K562 (cell line): ENCODE data around the gene OPA1. TPM values are rescaled to one million over a fixed set of nuclear protein-coding genes. Genes with fewer than 3 reads are reported as not detected.

Source experiments
- ATAC-seq: fragments of 200-7000 bp; cut with Tn5 transposase; 3 replicates; pipeline ENCODE4 v1.9.1; 2020; ENCODE audit warnings: moderate library complexity
- BruUV-seq: library from RNA; stranded (reverse); fragments of 400-500 nt; replicated peaks from 2 replicates; lab custom pipeline; 2021; lab: Mats Ljungman, UMichigan
- CTCF ChIA-PET: fragments of 300-600 bp; formaldehyde crosslinking; extraction: SDS; loops from one replicate; lab custom pipeline; 2021; ENCODE audit warnings: low intra/inter-chr PET ratio; lab: Yijun Ruan, JAX
- POLR2A ChIA-PET: fragments of 300-600, 350-650 bp; sonication (Branson Sonifier 250); formaldehyde crosslinking; extraction: SDS; loops from one replicate; lab custom pipeline; 2021; ENCODE audit warnings: antibody characterized with exemption, inconsistent platforms; lab: Yijun Ruan, JAX
- DNase-seq, 4 experiments: peaks; one replicate each; pipeline versions ENCODE4 v3.0.0 to v3.0.0-alpha.2; 2011 to 2018; ENCODE audit warnings: low spot score in 3 of 4, mixed read lengths in 3 of 4; ENCODE audit errors: extremely low read depth in 1 of 4
- FAIRE-seq: peaks from 2 replicates; lab custom pipeline; 2011; peaks lifted over from hg19 to GRCh38; lab: Jason Lieb, UNC
- H2AFZ ChIP-seq: 2 replicates; pipeline ENCODE4 v1.6.0; 2011; ENCODE audit warnings: low read depth, low read length, control low read depth, inconsistent platforms
- H3K27ac ChIP-seq: fragments of 200-600 bp; 3 replicates; pipeline ENCODE4 v1.8.0; 2011; ENCODE audit warnings: low read depth, mild to moderate bottlenecking, control low read depth, inconsistent platforms, low read length, moderate library complexity, mixed read lengths; ENCODE audit errors: extremely low read depth
- H3K27me3 ChIP-seq, 2 experiments: fragments of 300-600 bp in 1 of 2; 2 replicates in 1 of 2; 3 replicates in 1 of 2; pipeline versions ENCODE4 v1.6.0 to v1.8.0; 2011; ENCODE audit warnings: inconsistent platforms in 2 of 2, low read length in 2 of 2, mild to moderate bottlenecking in 1 of 2, mixed read lengths in 1 of 2, moderate library complexity in 1 of 2; ENCODE audit not compliant: control insufficient read depth in 2 of 2, insufficient read depth in 2 of 2
- H3K36me3 ChIP-seq: fragments of 300-600 bp; 3 replicates; pipeline ENCODE4 v1.8.0; 2011; ENCODE audit warnings: mild to moderate bottlenecking, low read length, inconsistent platforms; ENCODE audit not compliant: control insufficient read depth, insufficient read depth
- H3K4me1 ChIP-seq, 2 experiments: fragments of 200-600 bp in 1 of 2; replicated peaks in 1 of 2; 2 replicates in 1 of 2; 3 replicates in 1 of 2; pipeline versions ENCODE4 v1.5.1 to v1.8.0; 2011; ENCODE audit warnings: inconsistent platforms in 2 of 2, low read length in 2 of 2, mild to moderate bottlenecking in 1 of 2, mixed read lengths in 1 of 2, moderate library complexity in 1 of 2; ENCODE audit not compliant: control insufficient read depth in 2 of 2, insufficient read depth in 2 of 2
- H3K4me2 ChIP-seq: 2 replicates; pipeline ENCODE4 v1.6.1; 2011; ENCODE audit warnings: low read length, control low read depth, inconsistent platforms, mixed read lengths; ENCODE audit not compliant: insufficient read depth
- H3K4me3 ChIP-seq: fragments of 200-600 bp; sonication (generic), shearing (Covaris generic); 2 replicates; pipeline ENCODE4 v1.5.1; 2016; ENCODE audit warnings: control low read depth, inconsistent platforms
- H3K79me2 ChIP-seq: fragments of 200-600 bp; 3 replicates; pipeline ENCODE4 v1.8.0; 2011; ENCODE audit warnings: low read length, inconsistent platforms; ENCODE audit not compliant: control insufficient read depth, insufficient read depth
- H3K9ac ChIP-seq, 2 experiments: 2 replicates each; pipeline versions ENCODE4 v1.6.0 to v1.6.1; 2011; ENCODE audit warnings: low read depth in 2 of 2, low read length in 2 of 2, control low read depth in 1 of 2, inconsistent platforms in 1 of 2, mild to moderate bottlenecking in 1 of 2, mixed read lengths in 1 of 2; ENCODE audit not compliant: insufficient read depth in 1 of 2
- H3K9me1 ChIP-seq: one replicate; pipeline ENCODE4 v1.6.0; 2011; ENCODE audit warnings: inconsistent platforms, mild to moderate bottlenecking, low read length, moderate library complexity; ENCODE audit not compliant: control insufficient read depth, insufficient read depth
- H3K9me3 ChIP-seq: replicated peaks from 2 replicates; pipeline ENCODE4 v1.5.1; 2011; ENCODE audit warnings: low read depth, low read length, inconsistent platforms; ENCODE audit not compliant: control insufficient read depth, insufficient read depth
- H4K20me1 ChIP-seq: replicated peaks from 2 replicates; pipeline ENCODE4 v1.6.1; 2011; ENCODE audit warnings: low read length, inconsistent platforms, mixed read lengths; ENCODE audit not compliant: control insufficient read depth, insufficient read depth
- C11orf30 ChIP-seq: fragments of 450-650 bp; IDR thresholded peaks from 2 replicates; pipeline ENCODE4 v1.6.1; 2016; ENCODE audit warnings: low read depth, mild to moderate bottlenecking
- CBX2 ChIP-seq: fragments of 200-600 bp; sonication (generic); IDR thresholded peaks from one replicate; pipeline ENCODE4 v1.6.1; 2012; ENCODE audit warnings: mild to moderate bottlenecking, low read length, inconsistent platforms; ENCODE audit not compliant: insufficient read depth, poor library complexity, severe bottlenecking
- CREB5 ChIP-seq: fragments of 250-450 bp; sonication (Bioruptor Pico); IDR thresholded peaks from 2 replicates; pipeline ENCODE4 v1.5.0; 2020; ENCODE audit warnings: mild to moderate bottlenecking
- DIDO1 ChIP-seq: fragments of 450-650 bp; IDR thresholded peaks from 2 replicates; pipeline ENCODE4 v1.6.1; 2016; ENCODE audit warnings: low read depth, missing biosample characterization, missing genetic modification characterization
- EWSR1 ChIP-seq: fragments of 450-650 bp; IDR thresholded peaks from 2 replicates; pipeline ENCODE4 v1.6.1; 2018; ENCODE audit warnings: borderline replicate concordance, mild to moderate bottlenecking, low read depth, moderate library complexity; ENCODE audit not compliant: partially characterized antibody
- GATAD2B ChIP-seq: fragments of 450-650 bp; IDR thresholded peaks from 2 replicates; pipeline ENCODE4 v1.6.1; 2017; ENCODE audit warnings: mild to moderate bottlenecking, borderline replicate concordance
- GTF2F1 ChIP-seq: IDR thresholded peaks from 2 replicates; pipeline ENCODE4 v1.6.1; 2011; ENCODE audit warnings: low read depth, low read length, improper control_type of control experiment
- HSF4 ChIP-seq: fragments of 250-450 bp; sonication (Bioruptor Pico); IDR thresholded peaks from 2 replicates; pipeline ENCODE4 v2.1.2; 2022; ENCODE audit warnings: mild to moderate bottlenecking, moderate library complexity, borderline replicate concordance
- KAT2B ChIP-seq: IDR thresholded peaks from one replicate; pipeline ENCODE4 v1.6.1; 2012; ENCODE audit warnings: low read depth, mild to moderate bottlenecking, control low read depth, inconsistent platforms, low read length, moderate library complexity
- MIER1 ChIP-seq: fragments of 450-650 bp; IDR thresholded peaks from 2 replicates; pipeline ENCODE4 v1.6.1; 2016; ENCODE audit warnings: antibody characterized with exemption, mild to moderate bottlenecking, low read depth
- NFIC ChIP-seq: fragments of 450-650 bp; IDR thresholded peaks from 2 replicates; pipeline ENCODE4 v1.6.1; 2017; ENCODE audit warnings: mild to moderate bottlenecking, inconsistent platforms
- SMAD4 ChIP-seq: fragments of 250-450 bp; sonication (Bioruptor Pico); conservative IDR thresholded peaks from 2 replicates; pipeline ENCODE4 v1.8.0; 2021; ENCODE audit warnings: inconsistent platforms, mild to moderate bottlenecking, moderate library complexity
- YY1 ChIP-seq, 3 experiments: IDR thresholded peaks; 2 replicates each; pipeline ENCODE4 v1.6.1; 2011; ENCODE audit warnings: low read length in 2 of 3, mild to moderate bottlenecking in 2 of 3, moderate library complexity in 2 of 3, borderline replicate concordance in 1 of 3, control low read depth in 1 of 3, low read depth in 1 of 3; ENCODE audit not compliant: insufficient read depth in 3 of 3, insufficient replicate concordance in 2 of 3, control insufficient read depth in 1 of 3, insufficient read length in 1 of 3; ENCODE audit errors: extremely low read depth in 1 of 3
- ZNF133 ChIP-seq: fragments of 250-450 bp; sonication (Bioruptor Pico); IDR thresholded peaks from 2 replicates; pipeline ENCODE4 v1.4.0; 2020; ENCODE audit warnings: mild to moderate bottlenecking
- ZNF224 ChIP-seq: sonication (generic); formaldehyde crosslinking; IDR thresholded peaks from 2 replicates; pipeline ENCODE4 v1.8.0; 2022; ENCODE audit warnings: mild to moderate bottlenecking, missing genetic modification reagents
- ZNF589 ChIP-seq: fragments of 200-800 bp; sonication (Bioruptor generic); IDR thresholded peaks from 2 replicates; pipeline ENCODE4 v1.6.1; 2016; ENCODE audit warnings: low read depth, missing genetic modification characterization, missing compliant biosample characterization
- ZNF740 ChIP-seq, 3 experiments: fragments of 200-800 bp in 1 of 3; sonication (Bioruptor generic) in 1 of 3; sonication (generic) in 1 of 3; formaldehyde crosslinking in 1 of 3; IDR thresholded peaks; 2 replicates each; pipeline versions ENCODE4 v1.6.1 to v1.8.0; 2016 to 2022; ENCODE audit warnings: mild to moderate bottlenecking in 2 of 3, missing compliant biosample characterization in 2 of 3, missing genetic modification characterization in 2 of 3, missing genetic modification reagents in 1 of 3
- WGBS: fragments of 100-300 bp; shearing (Covaris generic); methylation state at CpG from one replicate; pipeline ENCODE4 v1.1.6; 2016; ENCODE audit warnings: low coverage, mixed read lengths; ENCODE audit not compliant: insufficient coverage; ENCODE audit errors: missing lambda C conversion rate; 5-methylcytosine and 5-hydroxymethylcytosine counted together
- in situ Hi-C: fragments of 300-500 bp; cut with MboI; formaldehyde crosslinking; loops from 4 replicates; pipeline ENCODE4 v1.15.0; 2018; ENCODE audit warnings: inconsistent platforms, mixed read lengths
- intact Hi-C: fragments of 100-400 bp; cut with micrococcal nuclease; formaldehyde crosslinking; loops from 2 replicates; pipeline ENCODE4 v1.14.2; 2022
- polyA plus RNA-seq, 8 experiments: library from polyadenylated mRNA; depleted of rRNA in 4 of 8; stranded (reverse) in 5 of 8; unstranded in 3 of 8; fragments of >200 nt; fragmentation: Nextera tagmentation in 2 of 8; fragmentation: Illumina TruSeq in 1 of 8; extraction: Ambion mirVana in 2 of 8; extraction: Trizol in 1 of 8; gene quantifications; 2 replicates each; pipeline versions ENCODE4 v1.2.1 to v1.2.3, GENCODE V29; 2011 to 2014; ENCODE audit warnings: inconsistent platforms in 1 of 8, missing spikeins in 1 of 8
- total RNA-seq, 7 experiments: library from RNA; depleted of rRNA in 6 of 7; stranded (reverse); fragments of >200 nt in 6 of 7; fragmentation: Illumina TruSeq in 2 of 7; extraction: Trizol in 2 of 7; gene quantifications; 2 replicates each; pipeline versions ENCODE4 v1.2.1 to v1.2.3, GENCODE V29; 2011 to 2021; ENCODE audit warnings: low replicate concordance in 1 of 7
- TF ChIP-seq, protein P1 (sequence below): fragments of 250-450 bp; sonication (Bioruptor Pico); IDR thresholded peaks from 2 replicates; pipeline ENCODE4 v1.9.0; 2021; ENCODE audit warnings: mild to moderate bottlenecking

Gene OPA1
- total and polyA plus RNA-seq, 9 of the 15 experiments (the other 6 are each of a cell fraction or from before 2014, with no cell fraction given) = 19.7 to 127 (median 94.7) TPM

DNA sequence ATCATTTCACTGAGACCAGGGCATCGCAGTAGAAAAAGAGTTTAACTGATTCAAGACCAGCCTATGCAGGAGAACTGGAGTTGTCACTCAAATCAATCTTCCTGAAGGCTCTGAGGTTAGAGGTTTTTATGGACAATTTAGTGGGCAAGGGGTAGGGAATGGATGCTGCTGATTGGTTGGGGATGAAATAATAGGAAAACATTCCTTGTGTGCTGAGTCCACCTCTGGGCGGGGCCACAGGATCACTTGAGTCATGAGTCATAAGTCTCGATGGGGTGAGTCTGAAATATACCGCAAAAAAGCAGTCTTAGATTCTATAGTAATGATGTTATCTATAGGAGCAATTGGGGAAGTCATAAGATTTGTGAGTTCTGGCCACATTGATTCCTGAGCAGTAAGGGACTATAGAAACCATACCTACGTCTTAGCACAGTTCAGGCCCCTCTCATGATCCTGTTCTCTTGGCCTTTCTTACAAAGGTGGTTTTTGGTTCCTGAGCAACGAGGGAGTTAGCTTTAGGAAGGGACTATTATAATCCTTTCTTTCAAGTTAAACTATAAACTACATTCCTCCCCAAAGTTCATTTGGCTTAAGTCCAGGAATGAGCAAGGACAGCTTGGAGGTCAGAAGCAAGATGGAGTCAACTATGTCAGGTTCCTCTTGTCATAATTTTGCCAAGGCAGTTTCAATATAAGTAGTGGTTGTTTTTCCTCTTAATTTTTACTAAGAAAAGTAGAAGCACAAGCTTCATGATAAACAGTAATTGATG, 2.7 kb upstream of the OPA1 start:
- Histone ChIP-seq H3K4me2 (no peak overlapping the region), H3K27me3 (no peaks in the 10 kb centered on the region), H4K20me1 (no peaks in the 10 kb centered on the region), H3K9me3 (no peaks in the 10 kb centered on the region), H3K9me1 (no peaks in the 10 kb centered on the region), H3K4me3 (no peak overlapping the region), H3K36me3 (no peaks in the 10 kb centered on the region), H3K27ac (no peak overlapping the region; the same call in 2 of the 3 replicates), H3K79me2 (peaks cover 27% of the 10 kb centered on the region), H3K4me1 (peaks cover 5 to 17% of the 10 kb centered on the region in 2 experiments; a peak in 3 of 5 replicates), H3K9ac (no peak overlapping the region), H2AFZ (peak overlapping the region; percentile 8; the same call in 1 of the 2 replicates)
- intact Hi-C loops = loop anchor here (5.0 to 10.0 kb wide), 3 partner anchors 112 to 735 kb away; no protein-coding TSS in a partner anchor
- no TSS peak for BruUV-seq
- 21% methylated on average over 6 of the region's 6 CpGs for WGBS
- DNase-seq (peak; percentile 50 to 72 (median 54)), ATAC-seq (peak; percentile 20), FAIRE-seq (no peak)
- POLR2A ChIA-PET = no interaction called here
- in situ Hi-C loops = no loop called here
- CTCF ChIA-PET = no interaction called here
- TF ChIP-seq YY1 (IDR thresholded peaks at IDR 0.05; ENCODE audit: borderline replicate concordance in 1 of 3, control insufficient read depth in 1 of 3, extremely low read depth in 1 of 3, insufficient read depth in 3 of 3, insufficient read length in 1 of 3, insufficient replicate concordance in 2 of 3, low read depth in 1 of 3, low read length in 2 of 3) = no peak
- TF ChIP-seq ZNF740 (CRISPR knock-in tag; IDR thresholded peaks at IDR 0.05) = no peak
- peak in 1 of 2 experiments; percentile 87; a peak in 2 of 4 replicates for TF ChIP-seq ZNF740 (tag; IDR thresholded peaks at IDR 0.05)
- peak; percentile 96 for TF ChIP-seq ZNF589 (CRISPR knock-in tag)
- TF ChIP-seq SMAD4 (CRISPR knock-in tag) = peak; percentile 94
- TF ChIP-seq DIDO1 = peak; percentile 55; the same call in 1 of the 2 replicates
- TF ChIP-seq ZNF133 = no peak
- TF ChIP-seq C11orf30 = no peak; the same call in 1 of the 2 replicates
- no peak for TF ChIP-seq KAT2B
- peak; percentile 70; the same call in 1 of the 2 replicates for TF ChIP-seq CREB5
- no peak for TF ChIP-seq GATAD2B
- peak; percentile 55 for TF ChIP-seq NFIC
- TF ChIP-seq ZNF224 (CRISPR knock-in tag) = no peak
- no peak for TF ChIP-seq EWSR1
- peak; percentile 85; the same call in 1 of the 2 replicates for TF ChIP-seq HSF4
- TF ChIP-seq, protein P1, sequence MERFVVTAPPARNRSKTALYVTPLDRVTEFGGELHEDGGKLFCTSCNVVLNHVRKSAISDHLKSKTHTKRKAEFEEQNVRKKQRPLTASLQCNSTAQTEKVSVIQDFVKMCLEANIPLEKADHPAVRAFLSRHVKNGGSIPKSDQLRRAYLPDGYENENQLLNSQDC (CRISPR knock-in tag) = no peak
- no peak for TF ChIP-seq MIER1
- TF ChIP-seq GTF2F1 = no peak
- TF ChIP-seq CBX2 = no peak
